OCI-M2 (cell line): Measurements from ENCODE around the gene PCNX4.

Experiments
- DNase-seq: peaks from one replicate; lab custom pipeline; 2025; ENCODE audit not compliant: unreplicated experiment; lab: John Stamatoyannopoulos, UW

PCNX4 gene

GRCh38 chr14:60204843-60205774 lies 113.4 kb downstream of the PCNX4 start:
- DNase-seq = no peak

DNA sequence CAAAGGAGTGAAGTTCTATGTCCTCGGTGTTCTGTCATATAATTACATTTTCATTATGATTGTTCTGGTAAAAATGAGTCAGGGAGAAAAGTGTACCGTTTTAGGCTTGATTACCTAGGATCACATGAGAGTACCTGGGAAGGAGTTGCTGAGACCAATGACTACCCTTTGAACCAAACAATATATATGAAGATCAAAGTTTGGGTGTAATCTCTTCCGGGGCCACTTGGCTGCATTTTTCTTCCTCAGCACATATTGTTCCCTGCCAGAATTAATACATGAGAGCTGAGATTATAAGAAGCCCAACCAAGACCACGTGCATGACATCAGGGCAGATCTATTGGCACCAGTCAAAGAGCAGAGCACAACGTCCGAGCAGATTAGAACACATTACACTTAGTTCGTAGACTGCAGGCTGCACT lies 114.5 kb downstream of the PCNX4 start:
- no peak for DNase-seq

GRCh38 chr14:60206837-60207533 lies 115.3 kb downstream of the PCNX4 start:
- no peak for DNase-seq

DNA sequence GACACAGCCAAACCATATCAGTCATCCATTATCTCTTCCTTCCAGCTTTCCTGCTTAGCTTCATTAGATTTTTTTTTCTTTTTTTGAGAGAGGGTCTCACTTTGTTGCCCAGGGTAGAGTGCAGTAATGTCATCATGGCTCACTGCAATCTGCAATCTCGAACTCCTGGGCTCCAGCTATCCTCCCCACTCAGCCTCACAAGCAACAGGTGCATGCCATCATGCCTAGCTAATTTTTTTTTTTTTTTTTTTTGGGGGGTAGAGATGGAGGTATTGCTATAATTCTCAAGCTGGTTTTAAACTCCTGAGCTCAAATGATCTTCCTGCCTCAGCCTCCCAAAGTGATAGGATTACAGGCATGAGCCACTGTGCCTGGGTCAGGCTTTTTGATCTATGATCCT lies 119.0 kb downstream of the PCNX4 start:
- DNase-seq = no peak

DNA sequence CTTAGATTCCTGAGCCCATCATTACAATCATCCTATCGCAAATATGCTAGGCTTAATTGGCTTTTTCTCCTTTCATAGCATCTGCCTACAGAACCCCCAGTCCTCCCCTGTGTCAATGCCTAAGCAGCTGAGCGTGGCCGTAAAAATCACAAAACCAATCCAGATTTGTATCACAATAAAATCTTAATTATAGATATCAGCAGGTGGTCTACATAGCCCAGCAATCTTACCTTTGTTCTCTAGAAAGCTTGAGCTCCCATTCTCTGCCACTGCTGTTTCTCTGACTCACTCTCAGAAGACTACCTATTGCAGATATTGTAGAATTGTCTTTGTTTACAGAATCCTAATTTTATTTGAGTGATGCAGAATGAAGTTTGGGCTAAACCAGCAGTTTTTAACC lies 119.4 kb downstream of the PCNX4 start:
- no peak for DNase-seq

- DNase-seq = no peak
These were observed 121.0 kb downstream of the PCNX4 start for GRCh38 chr14:60212503-60213371.

- no peak for DNase-seq
These were observed 122.3 kb downstream of the PCNX4 start for GRCh38 chr14:60214003-60214402.

DNA sequence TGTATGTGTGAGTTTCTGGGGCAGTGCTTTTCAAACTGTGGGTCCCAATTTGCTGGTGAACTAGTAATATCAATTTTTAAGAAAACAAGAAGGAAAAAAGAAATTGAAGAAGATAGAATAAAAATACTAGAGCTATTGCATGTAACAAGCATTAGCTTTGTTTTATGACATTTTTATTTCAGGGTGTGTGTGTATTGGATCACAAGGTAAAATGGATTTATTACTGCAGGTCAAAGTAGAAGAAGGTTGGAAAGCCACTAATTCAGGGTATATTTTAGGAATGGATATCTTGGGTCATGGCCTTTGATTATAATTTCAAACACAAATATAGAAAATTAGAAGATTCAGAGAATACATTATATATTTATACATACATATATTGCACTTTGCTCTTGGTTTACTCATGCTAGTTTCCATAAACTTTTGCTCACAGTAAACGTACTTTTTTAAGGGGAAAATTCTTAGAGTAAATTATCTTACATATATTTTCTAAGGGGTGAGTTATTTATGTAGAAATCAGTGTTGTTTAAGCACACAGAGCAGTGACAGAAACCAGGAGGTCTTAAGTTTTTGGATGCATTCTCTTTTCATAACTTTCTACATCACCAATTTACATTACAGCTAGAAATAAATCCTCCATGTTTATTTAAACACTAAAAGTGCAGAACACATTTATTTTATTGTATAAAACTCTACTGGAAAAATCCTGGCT lies 122.8 kb downstream of the PCNX4 start:
- DNase-seq = no peak

DNA sequence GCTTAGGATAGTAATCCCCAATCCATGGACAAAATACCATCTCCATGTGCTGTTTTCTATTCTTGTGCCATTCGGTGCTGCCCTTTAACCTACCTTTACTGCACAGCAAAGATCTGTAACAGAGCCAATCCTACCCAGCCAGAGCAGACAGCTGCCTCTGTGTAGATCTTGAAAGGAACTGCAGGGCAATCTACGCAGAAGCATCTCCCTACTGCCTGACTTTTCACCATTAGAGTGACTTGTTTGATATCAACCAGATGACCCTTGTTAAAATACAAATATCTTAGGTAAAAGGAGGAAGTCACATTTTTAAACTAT lies 123.4 kb downstream of the PCNX4 start:
- no peak for DNase-seq

- no peak for DNase-seq
These were observed 124.0 kb downstream of the PCNX4 start for GRCh38 chr14:60215520-60216420.

DNA sequence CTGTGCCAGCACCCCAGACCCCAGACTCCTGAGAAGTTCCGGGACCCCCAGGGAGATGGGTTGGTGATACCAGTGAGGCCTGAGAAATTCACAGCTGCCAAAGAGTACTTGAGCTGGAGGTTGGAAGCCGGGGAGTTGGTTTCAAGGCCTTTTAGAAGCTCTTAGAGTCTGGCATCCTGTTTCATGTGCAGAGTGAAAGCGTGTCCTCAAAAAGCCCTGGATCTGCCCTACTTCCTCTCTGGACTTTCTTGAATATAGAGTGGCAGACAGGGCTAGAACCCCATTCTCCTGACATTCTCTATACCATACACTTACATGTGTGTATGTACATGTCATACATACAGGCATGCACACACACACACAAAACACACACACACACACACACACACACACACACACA lies 126.0 kb downstream of the PCNX4 start:
- DNase-seq = no peak
